HUES6 (cell line): ENCODE data around the gene ZDHHC22.
A peak's percentile ranks its signal among the peaks of the same experiment; 100 is the strongest.

ENCODE experiments used
- H3K27ac ChIP-seq: 2 replicates; pipeline ENCODE4 v1.7.0; 2013; ENCODE audit warnings: low read depth, mild to moderate bottlenecking, low read length, inconsistent platforms
- H3K27me3 ChIP-seq: 2 replicates; pipeline ENCODE4 v1.6.1; 2013; ENCODE audit warnings: low read length; ENCODE audit not compliant: control insufficient read depth, insufficient read depth
- H3K36me3 ChIP-seq: 2 replicates; pipeline ENCODE4 v1.6.1; 2013; ENCODE audit warnings: low read length; ENCODE audit not compliant: control insufficient read depth, insufficient read depth
- H3K4me1 ChIP-seq: 2 replicates; pipeline ENCODE4 v1.6.1; 2013; ENCODE audit warnings: low read length; ENCODE audit not compliant: control insufficient read depth, insufficient read depth
- H3K4me3 ChIP-seq: 2 replicates; pipeline ENCODE4 v1.5.1; 2013; ENCODE audit warnings: low read depth, low read length
- H3K9ac ChIP-seq: one replicate; pipeline ENCODE4 v1.6.1; 2013; ENCODE audit warnings: mild to moderate bottlenecking, low read length
- H3K9me3 ChIP-seq: 2 replicates; pipeline ENCODE4 v1.6.1; 2013; ENCODE audit warnings: low read depth, low read length; ENCODE audit not compliant: control insufficient read depth, insufficient read depth

The ZDHHC22 gene

GRCh38 chr14:77088645-77089044 is 52.9 kb downstream of the ZDHHC22 start:
- Histone ChIP-seq H3K36me3 (no peaks in the 10 kb centered on the region), H3K9ac (peak overlapping the region; percentile 17), H3K9me3 (peaks cover 16% of the 10 kb centered on the region), H3K4me3 (peak overlapping the region; percentile 22; the same call in 1 of the 2 replicates), H3K27me3 (no peaks in the 10 kb centered on the region), H3K4me1 (peaks cover 42% of the 10 kb centered on the region), H3K27ac (peak overlapping the region; percentile 70)

DNA sequence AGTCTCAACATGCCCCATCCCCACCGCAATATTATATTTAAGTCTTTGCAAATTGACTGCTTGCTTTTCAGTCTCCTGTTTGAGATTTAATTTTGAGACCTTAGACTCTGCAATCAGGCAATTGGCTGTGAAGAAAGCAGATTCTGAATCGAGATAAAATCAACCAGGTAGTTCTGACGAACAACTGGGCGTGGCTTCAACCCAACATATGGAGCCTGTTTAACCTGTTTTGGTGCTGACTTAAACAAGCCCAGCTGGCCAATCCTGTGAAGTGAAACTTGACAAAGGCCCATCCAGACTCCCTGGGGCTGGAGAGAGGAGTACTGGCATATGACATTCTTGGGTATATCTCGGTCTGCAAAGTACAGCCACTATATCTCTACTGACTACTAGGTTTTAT is 53.4 kb downstream of the ZDHHC22 start:
- peak overlapping the region; percentile 70 for H3K27ac ChIP-seq
- H3K4me1 ChIP-seq: peaks cover 42% of the 10 kb centered on the region
- peak overlapping the region; percentile 17 for H3K9ac ChIP-seq
- H3K9me3 ChIP-seq: peaks cover 16% of the 10 kb centered on the region
- no peaks in the 10 kb centered on the region for H3K27me3 ChIP-seq
- peak overlapping the region; percentile 22; the same call in 1 of the 2 replicates for H3K4me3 ChIP-seq
- no peaks in the 10 kb centered on the region for H3K36me3 ChIP-seq

GRCh38 chr14:77087631-77088030 is 54.0 kb downstream of the ZDHHC22 start:
- Histone ChIP-seq H3K9me3 (peaks cover 16% of the 10 kb centered on the region), H3K36me3 (no peaks in the 10 kb centered on the region), H3K9ac (no peak overlapping the region), H3K4me1 (peaks cover 42% of the 10 kb centered on the region), H3K27me3 (no peaks in the 10 kb centered on the region), H3K27ac (peak overlapping the region; percentile 68), H3K4me3 (no peak overlapping the region)

- no peak overlapping the region for H3K9ac ChIP-seq
- H3K27ac ChIP-seq: peak overlapping the region; percentile 24; the same call in 1 of the 2 replicates
- no peaks in the 10 kb centered on the region for H3K36me3 ChIP-seq
- no peak overlapping the region for H3K4me3 ChIP-seq
- peaks cover 15% of the 10 kb centered on the region for H3K9me3 ChIP-seq
- peaks cover 42% of the 10 kb centered on the region for H3K4me1 ChIP-seq
- no peaks in the 10 kb centered on the region for H3K27me3 ChIP-seq
These were observed 54.6 kb downstream of the ZDHHC22 start for GRCh38 chr14:77086951-77087350.

DNA sequence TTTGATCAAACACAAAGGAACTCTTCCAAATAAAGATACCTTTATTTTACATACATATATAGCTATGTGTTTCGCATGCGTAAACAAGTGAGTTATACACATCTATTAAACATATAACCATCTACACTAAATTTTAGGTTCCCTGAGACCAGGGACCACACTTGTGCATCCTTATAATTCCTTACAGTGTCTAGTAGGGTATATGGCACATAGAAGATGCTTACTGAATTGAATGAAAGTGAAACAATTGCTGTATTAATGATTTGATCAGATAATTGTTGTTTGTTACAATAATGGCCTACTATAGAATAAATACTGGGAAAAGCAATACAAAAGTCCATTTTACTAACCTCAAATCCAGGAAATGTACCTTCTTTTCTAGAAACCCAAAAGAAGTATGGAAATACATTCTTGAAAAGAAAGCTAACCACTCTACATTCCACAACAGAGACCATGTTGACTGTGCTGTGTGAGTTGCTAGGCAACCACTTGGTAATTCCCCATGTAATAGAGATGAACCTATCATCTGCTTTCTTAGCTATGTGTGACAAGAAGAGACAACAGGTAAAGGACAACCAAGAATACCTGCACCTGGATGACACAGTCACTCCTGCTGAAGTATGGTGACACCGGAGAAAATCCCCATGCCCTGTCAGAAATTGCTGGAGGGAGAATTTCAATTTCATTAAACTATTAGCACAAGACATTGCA is 55.4 kb downstream of the ZDHHC22 start:
- Histone ChIP-seq H3K27ac (peak overlapping the region; percentile 24), H3K27me3 (no peaks in the 10 kb centered on the region)

DNA sequence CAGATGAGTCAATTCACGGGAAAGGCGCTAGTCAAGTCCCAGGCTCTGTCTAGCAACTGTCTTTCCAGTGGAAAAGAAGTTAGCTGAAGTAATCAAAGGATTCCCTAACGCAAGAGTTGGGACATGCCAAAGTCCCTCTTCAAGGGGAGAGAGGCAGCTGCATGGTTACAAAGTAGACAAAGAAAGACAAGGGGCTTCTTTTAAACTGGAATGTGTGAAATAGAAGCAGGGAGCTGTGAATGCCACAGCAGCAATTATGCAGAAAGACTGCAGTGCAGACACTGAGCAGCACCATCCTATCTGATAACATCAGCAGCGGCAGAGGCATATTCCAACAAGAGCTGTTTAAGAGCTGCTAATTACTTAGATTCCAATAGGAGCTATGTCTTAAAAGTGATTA is 56.1 kb downstream of the ZDHHC22 start:
- Histone ChIP-seq H3K36me3 (no peaks in the 10 kb centered on the region), H3K27me3 (no peaks in the 10 kb centered on the region), H3K9me3 (0 out of 2 replicates have a peak, but pooled peaks cover under 1% of the 10 kb centered on the region), H3K9ac (peak overlapping the region; percentile 60), H3K27ac (peak overlapping the region; percentile 24; the same call in 1 of the 2 replicates), H3K4me3 (no peak overlapping the region), H3K4me1 (peaks cover 42% of the 10 kb centered on the region)

More for the DNA sequence above, 55.4 kb downstream of the ZDHHC22 start:
- Histone ChIP-seq H3K36me3 (no peaks in the 10 kb centered on the region), H3K4me1 (peaks cover 42% of the 10 kb centered on the region), H3K9me3 (peaks cover 7% of the 10 kb centered on the region), H3K9ac (peak overlapping the region; percentile 60), H3K4me3 (no peak overlapping the region)

- peak overlapping the region; percentile 24; the same call in 1 of the 2 replicates for H3K27ac ChIP-seq
- H3K4me1 ChIP-seq: peaks cover 42% of the 10 kb centered on the region
- peaks cover 3% of the 10 kb centered on the region; the same call in 1 of the 2 replicates for H3K9me3 ChIP-seq
- H3K36me3 ChIP-seq: no peaks in the 10 kb centered on the region
- H3K27me3 ChIP-seq: no peaks in the 10 kb centered on the region
- no peak overlapping the region for H3K4me3 ChIP-seq
- H3K9ac ChIP-seq: peak overlapping the region; percentile 60
These were observed 56.6 kb downstream of the ZDHHC22 start for GRCh38 chr14:77084985-77085384.

DNA sequence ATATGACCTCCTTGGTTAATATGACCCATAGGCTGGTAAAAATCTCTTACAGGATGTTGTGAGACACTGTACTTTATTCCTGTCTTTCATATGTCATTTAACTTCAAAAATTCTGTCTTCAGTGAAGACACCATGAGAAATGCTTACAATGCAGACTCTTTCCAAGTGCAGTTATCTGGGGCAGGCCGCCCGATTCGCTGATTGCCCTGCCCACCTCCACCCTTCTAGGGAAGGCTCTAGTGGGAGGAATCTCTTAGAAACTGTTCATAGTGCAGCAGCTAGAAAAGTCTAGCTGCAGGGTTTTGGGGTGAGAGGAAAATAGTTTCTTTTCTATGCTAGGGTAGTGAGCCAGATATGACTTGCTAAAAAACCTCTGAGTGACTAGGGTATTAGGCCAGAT is 58.5 kb downstream of the ZDHHC22 start:
- no peak overlapping the region for H3K27ac ChIP-seq
- no peaks in the 10 kb centered on the region for H3K36me3 ChIP-seq
- H3K27me3 ChIP-seq: no peaks in the 10 kb centered on the region
- peaks cover 30% of the 10 kb centered on the region for H3K4me1 ChIP-seq
- H3K4me3 ChIP-seq: no peak overlapping the region
- peaks cover 8% of the 10 kb centered on the region; the same call in 1 of the 2 replicates for H3K9me3 ChIP-seq
- no peak overlapping the region for H3K9ac ChIP-seq

- Histone ChIP-seq H3K9me3 (peaks cover 8% of the 10 kb centered on the region; the same call in 1 of the 2 replicates), H3K4me3 (no peak overlapping the region), H3K27ac (no peak overlapping the region), H3K36me3 (no peaks in the 10 kb centered on the region), H3K27me3 (no peaks in the 10 kb centered on the region), H3K4me1 (peaks cover 23% of the 10 kb centered on the region), H3K9ac (no peak overlapping the region)
These were observed 59.2 kb downstream of the ZDHHC22 start for GRCh38 chr14:77082356-77082755.
